Esophagus muscularis mucosa (tissue), 4 donors: ENCODE results near the gene ADAMTS6. TPM values are rescaled to one million over a fixed set of nuclear protein-coding genes. Genes with fewer than 3 reads are reported as not detected.

Source experiments
- DNase-seq: peaks from one replicate; pipeline ENCODE4 v3.0.0-alpha.2; 2017; ENCODE audit errors: extremely low spot score
- H3K27ac ChIP-seq, 4 donors: fragments of 200-600 bp; sonication (generic); replicated peaks in 1 of 4; 1 replicate in 3 of 4; 2 replicates in 1 of 4; pipeline ENCODE4 v1.5.1; 2016 to 2019; ENCODE audit warnings: mild to moderate bottlenecking in 1 of 4
- H3K27me3 ChIP-seq, 4 donors: fragments of 200-600 bp; sonication (generic); one replicate each; pipeline versions ENCODE4 v1.5.1 to v1.6.0; 2016 to 2019
- H3K36me3 ChIP-seq, 4 donors: fragments of 200-600 bp; sonication (generic); one replicate each; pipeline ENCODE4 v1.5.1; 2016 to 2019
- H3K4me1 ChIP-seq, 4 donors: fragments of 200-600 bp; sonication (generic); one replicate each; pipeline ENCODE4 v1.5.1; 2016 to 2019
- H3K4me3 ChIP-seq, 4 donors: fragments of 200-600 bp; sonication (generic); 1 replicate in 2 of 4; 2 replicates in 2 of 4; pipeline ENCODE4 v1.5.1; 2016 to 2019; ENCODE audit warnings: mild to moderate bottlenecking in 4 of 4, moderate library complexity in 1 of 4
- H3K9me3 ChIP-seq, 4 donors: fragments of 200-600 bp; sonication (generic); 1 replicate in 3 of 4; 2 replicates in 1 of 4; pipeline ENCODE4 v1.5.1; 2016 to 2019
- EP300 ChIP-seq: sonication (generic); formaldehyde crosslinking; IDR thresholded peaks from one replicate; pipeline ENCODE4 v1.6.1; 2017; ENCODE audit warnings: antibody characterized with exemption
- POLR2A ChIP-seq: fragments of 450-650 bp; IDR thresholded peaks from one replicate; pipeline ENCODE4 v1.6.1; 2017; ENCODE audit warnings: antibody characterized with exemption, moderate library complexity, mild to moderate bottlenecking, low read depth
- POLR2AphosphoS5 ChIP-seq, 2 donors: sonication (generic); formaldehyde crosslinking; IDR thresholded peaks; one replicate each; pipeline ENCODE4 v1.6.1; 2017; ENCODE audit warnings: antibody characterized with exemption in 2 of 2
- WGBS: methylation state at CpG from one replicate; pipeline ENCODE4 v1.1.5; 2018; 5-methylcytosine and 5-hydroxymethylcytosine counted together
- intact Hi-C: fragments of 100-400 bp; cut with DNase I; formaldehyde crosslinking; loops from one replicate; pipeline ENCODE4 v1.15.1; 2023
- small RNA-seq, 3 donors: library from RNA; depleted of rRNA; stranded (forward); fragments of <200 nt; gene quantifications; one replicate each; pipeline ENCODE3, GENCODE V24; 2016
- total RNA-seq, 4 donors: library from RNA; depleted of rRNA; stranded (reverse); fragments of >200 nt; gene quantifications; one replicate each; pipeline versions ENCODE4 v1.1.0 to v1.2.1, GENCODE V29; 2016
- TF ChIP-seq, protein P1 (sequence below), 3 experiments: fragments of 200-600 bp in 2 of 3; fragments of 450-650 bp in 1 of 3; sonication (generic) in 2 of 3; IDR thresholded peaks; one replicate each; pipeline ENCODE4 v1.5.1; 2017 to 2019; ENCODE audit warnings: antibody characterized with exemption in 3 of 3, mild to moderate bottlenecking in 2 of 3, moderate library complexity in 1 of 3

Gene ADAMTS6
- total RNA-seq, 4 donors from 2014 or later: 1.4 to 4.2 (median 2.7) TPM

DNA sequence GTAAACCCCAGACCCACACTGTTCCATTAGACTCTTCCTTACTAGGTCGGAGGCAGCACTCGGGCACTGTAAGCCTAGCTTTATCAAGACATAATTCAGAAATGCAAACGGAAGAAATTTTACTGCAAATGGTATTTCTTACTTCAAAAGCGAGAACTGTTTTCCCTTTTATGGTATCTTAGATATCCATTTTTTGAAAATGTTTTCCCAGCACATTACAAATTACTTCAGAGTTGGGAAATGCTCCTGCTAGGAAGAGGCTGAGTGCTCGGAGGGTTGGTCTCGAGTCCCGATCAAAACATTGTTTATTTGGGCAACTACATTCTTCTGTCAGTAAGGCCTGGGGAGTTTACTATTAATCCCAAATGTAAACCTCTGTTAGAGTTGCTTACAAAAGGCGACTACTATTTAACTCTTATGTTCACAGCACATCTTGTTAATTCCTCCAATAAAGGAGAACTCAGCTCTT is 380.1 kb downstream of the ADAMTS6 start:
- Histone ChIP-seq H3K4me3 (no peak overlapping the region), H3K27ac (peak overlapping the region; percentile 0 to 90 (median 85)), H3K27me3 (no peaks in the 10 kb centered on the region), H3K4me1 (peaks cover 10 to 30% (median 21%) of the 10 kb centered on the region in 4 donors), H3K36me3 (no peaks in the 10 kb centered on the region), H3K9me3 (no peaks in the 10 kb centered on the region)
- TF ChIP-seq, protein P1, sequence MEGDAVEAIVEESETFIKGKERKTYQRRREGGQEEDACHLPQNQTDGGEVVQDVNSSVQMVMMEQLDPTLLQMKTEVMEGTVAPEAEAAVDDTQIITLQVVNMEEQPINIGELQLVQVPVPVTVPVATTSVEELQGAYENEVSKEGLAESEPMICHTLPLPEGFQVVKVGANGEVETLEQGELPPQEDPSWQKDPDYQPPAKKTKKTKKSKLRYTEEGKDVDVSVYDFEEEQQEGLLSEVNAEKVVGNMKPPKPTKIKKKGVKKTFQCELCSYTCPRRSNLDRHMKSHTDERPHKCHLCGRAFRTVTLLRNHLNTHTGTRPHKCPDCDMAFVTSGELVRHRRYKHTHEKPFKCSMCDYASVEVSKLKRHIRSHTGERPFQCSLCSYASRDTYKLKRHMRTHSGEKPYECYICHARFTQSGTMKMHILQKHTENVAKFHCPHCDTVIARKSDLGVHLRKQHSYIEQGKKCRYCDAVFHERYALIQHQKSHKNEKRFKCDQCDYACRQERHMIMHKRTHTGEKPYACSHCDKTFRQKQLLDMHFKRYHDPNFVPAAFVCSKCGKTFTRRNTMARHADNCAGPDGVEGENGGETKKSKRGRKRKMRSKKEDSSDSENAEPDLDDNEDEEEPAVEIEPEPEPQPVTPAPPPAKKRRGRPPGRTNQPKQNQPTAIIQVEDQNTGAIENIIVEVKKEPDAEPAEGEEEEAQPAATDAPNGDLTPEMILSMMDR (IDR thresholded peaks at IDR 0.05): no peak
- TF ChIP-seq POLR2AphosphoS5 (IDR thresholded peaks at IDR 0.05): no peak
- TF ChIP-seq EP300: no peak
- TF ChIP-seq POLR2A: no peak
- intact Hi-C loops: loop anchor here (2.0 to 10.0 kb wide), 4 partner anchors 64 to 381 kb away; no protein-coding TSS in a partner anchor
- 73% methylated on average over 8 of the region's 8 CpGs for WGBS
- DNase-seq: no peak

DNA sequence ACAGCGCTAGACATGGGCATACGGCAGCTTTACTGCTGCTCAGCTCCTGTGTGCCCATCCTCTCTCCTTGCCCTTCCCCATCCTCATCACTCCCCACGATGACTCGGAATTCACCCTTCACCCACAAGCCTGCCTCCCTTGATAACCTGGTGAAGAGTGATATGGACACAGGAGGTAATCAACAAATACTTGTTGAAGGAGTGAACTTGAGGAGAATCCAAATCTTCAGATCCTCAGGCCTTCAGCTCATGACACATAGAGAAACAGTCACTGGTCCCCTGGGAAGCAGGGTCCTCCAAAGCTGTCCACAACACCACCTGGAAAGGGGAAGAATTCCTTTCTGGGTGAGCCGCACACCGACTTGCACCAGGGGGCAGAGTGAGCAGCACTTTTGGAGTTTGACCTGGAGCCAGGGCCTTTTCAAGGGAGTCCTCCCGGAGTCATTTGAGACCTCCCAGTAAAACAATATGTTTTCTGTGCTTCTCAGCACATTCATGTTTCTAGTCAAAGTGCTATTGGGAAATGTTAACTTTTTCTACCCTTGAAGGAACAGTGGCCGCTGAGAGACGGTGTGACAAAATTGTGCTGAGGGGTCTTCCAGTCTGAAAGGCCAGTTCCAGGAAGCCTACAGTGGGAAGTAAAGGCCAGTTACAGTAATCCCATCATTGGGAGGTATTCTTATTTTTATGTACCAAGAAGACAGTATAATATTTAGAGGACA is 380.6 kb downstream of the ADAMTS6 start:
- H3K36me3 ChIP-seq: no peaks in the 10 kb centered on the region
- no peak overlapping the region for H3K4me3 ChIP-seq
- TF ChIP-seq, protein P1 (IDR thresholded peaks at IDR 0.05): peak; percentile 52 to 65 (median 58)
- no peak for TF ChIP-seq POLR2AphosphoS5 (IDR thresholded peaks at IDR 0.05)
- peaks cover 10 to 30% (median 21%) of the 10 kb centered on the region in 4 donors for H3K4me1 ChIP-seq
- intact Hi-C loops: loop anchor here (2.0 to 10.0 kb wide), 4 partner anchors 64 to 382 kb away; no protein-coding TSS in a partner anchor
- no peaks in the 10 kb centered on the region for H3K9me3 ChIP-seq
- DNase-seq: no peak
- H3K27me3 ChIP-seq: no peaks in the 10 kb centered on the region
- 60% methylated on average over 9 of the region's 9 CpGs for WGBS
- H3K27ac ChIP-seq: peak overlapping the region in 3 of 4 donors; percentile 0 to 86 (median 84)

Small RNAs within 50 kb of the gene (small RNA-seq; reads per million reads assigned to genes)
- 0 reads per million in 3 donors for gene RF00019

Other genes starting within 250 kb of the ADAMTS6 start
- 1 to 10 TPM in 1 of 4 donors, under 1 TPM in 1, not detected in 2; 0.57 to 1.2 TPM for gene CENPK, start 81.2 kb upstream of the ADAMTS6 start, total RNA-seq
- gene PPWD1, start 81.4 kb upstream of the ADAMTS6 start, total RNA-seq: 10 to 100 TPM; 24.4 to 48.6 (median 30.0) TPM
- gene TRIM23, start 142.4 kb upstream of the ADAMTS6 start, total RNA-seq: 10 to 100 TPM; 16.2 to 29.5 (median 17.6) TPM
- 1 to 10 TPM in 3 of 4 donors, under 1 TPM in 1; 0.86 to 3.3 (median 2.2) TPM for gene SHLD3, start 143.1 kb upstream of the ADAMTS6 start, total RNA-seq
- gene TRAPPC13, start 143.1 kb upstream of the ADAMTS6 start, total RNA-seq: 10 to 100 TPM; 15.4 to 29.5 (median 16.7) TPM
- gene SGTB, start 240.2 kb upstream of the ADAMTS6 start, total RNA-seq: 10 to 100 TPM; 11.4 to 16.5 (median 14.4) TPM
- 10 to 100 TPM in 1 of 4 donors, 1 to 10 TPM in 3; 8.7 to 11.9 (median 9.1) TPM for gene NLN, start 240.3 kb upstream of the ADAMTS6 start, total RNA-seq